ENCODE data around the gene ROBO4.

DNA sequence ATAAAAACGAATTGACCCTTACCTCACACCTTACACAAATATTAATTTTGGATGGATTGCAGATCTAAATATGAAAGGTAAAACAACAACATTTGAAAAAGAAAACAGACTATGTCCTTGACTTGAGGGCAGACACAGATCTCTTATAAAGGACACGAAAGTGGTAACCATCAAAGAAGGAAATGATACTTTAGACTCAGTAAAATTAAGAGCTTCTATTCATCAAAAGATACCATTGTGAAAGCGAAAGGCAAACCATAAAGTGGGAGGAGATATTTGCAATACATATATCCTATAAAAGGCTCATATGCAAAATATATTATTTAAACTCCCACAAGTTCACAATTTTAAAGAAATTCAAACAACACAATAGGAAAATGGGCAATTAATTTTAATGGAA lies 33.1 kb upstream of the ROBO4 start:
- TF ChIP-seq CTCF (IDR thresholded peaks at IDR 0.05; ENCODE audit: low read depth, low read length) (no peak), EZH2phosphoT487 (IDR thresholded peaks at IDR 0.05; ENCODE audit: low read depth) (no peak)
